Stimulated activated naive CD4-positive, alpha-beta T cell (primary cell): ENCODE results near the gene TMEM238L.
"Not testable (repeated sequence)": the region's sequence is repeated elsewhere in the genome, so short reads cannot be mapped to it uniquely, and the experiment has no call there.

ENCODE experiments used
- DNase-seq, 6 experiments: peaks; one replicate each; lab custom pipeline; 2025; lab: John Stamatoyannopoulos, UW

Gene TMEM238L, protein sequence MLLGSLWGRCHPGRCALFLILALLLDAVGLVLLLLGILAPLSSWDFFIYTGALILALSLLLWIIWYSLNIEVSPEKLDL

GRCh38 chr17:10803830-10804475 lies at the start of gene TMEM238L:
Gene TMEM238L (minus strand): TSS chr17:10804099. CDS start chr17:10803963, 136 bp downstream.
- no peak for DNase-seq

DNA sequence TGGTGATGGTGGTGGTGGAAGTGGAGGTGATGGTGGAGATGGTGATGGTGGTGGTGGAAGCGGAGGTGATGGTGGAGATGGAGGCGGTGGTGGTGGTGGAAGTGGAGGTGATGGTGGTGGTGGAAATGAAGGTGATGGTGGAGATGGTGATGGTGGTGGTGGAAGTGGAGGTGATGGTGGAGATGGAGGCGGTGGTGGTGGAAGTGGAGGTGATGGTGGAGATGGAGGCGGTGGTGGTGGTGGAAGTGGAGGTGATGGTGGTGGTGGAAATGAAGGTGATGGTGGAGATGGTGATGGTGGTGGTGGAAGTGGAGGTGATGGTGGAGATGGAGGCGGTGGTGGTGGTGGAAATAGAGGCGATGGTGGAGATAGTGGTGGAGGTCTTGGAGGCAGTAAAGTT lies 42.7 kb upstream of the TMEM238L start:
- not testable (repeated sequence) for DNase-seq

- no peak for DNase-seq
Measured at GRCh38 chr17:10845388-10845751, 41.5 kb upstream of the TMEM238L start.

DNA sequence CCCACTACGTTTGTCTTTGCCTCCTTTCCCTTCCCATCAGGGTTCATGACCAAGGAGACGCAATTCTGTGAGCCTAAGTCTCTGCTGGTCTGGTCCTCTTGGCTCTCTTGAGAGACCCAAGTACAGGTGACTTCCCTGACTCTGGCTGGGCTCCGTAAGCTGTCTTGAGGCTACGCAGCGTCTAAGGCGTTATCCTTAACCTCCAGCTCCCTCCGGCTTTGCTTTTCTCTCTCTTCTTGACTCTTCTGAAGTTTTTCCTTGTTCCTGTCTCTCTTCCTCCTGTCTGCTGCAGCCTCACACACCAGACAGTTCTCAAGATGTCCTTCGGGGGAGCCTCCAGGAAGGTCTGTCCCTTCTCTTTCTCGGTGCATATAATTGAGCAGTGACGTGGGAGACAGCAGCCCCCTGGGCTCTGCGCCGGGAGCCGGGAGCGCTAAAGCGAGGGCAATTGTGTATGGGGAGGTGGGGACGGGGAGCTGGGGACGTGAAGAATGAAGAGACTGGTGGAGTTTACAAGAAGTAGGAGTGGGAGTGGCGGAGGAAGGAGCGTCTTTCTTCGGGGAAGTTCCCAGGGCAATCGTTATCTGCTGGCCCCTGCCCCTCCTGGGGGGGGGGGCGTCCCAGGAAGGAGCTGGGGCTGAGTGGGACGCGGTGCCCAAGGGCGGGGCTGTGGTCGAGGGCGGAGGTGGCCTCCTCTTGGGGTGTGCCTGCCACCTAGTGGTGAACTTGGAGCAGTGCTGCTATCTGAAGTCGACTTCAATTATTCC lies 40.9 kb upstream of the TMEM238L start:
- peak; percentile 36 to 79 (median 58) for DNase-seq

- DNase-seq, result no peak
Measured at GRCh38 chr17:10843811-10844210, 39.9 kb upstream of the TMEM238L start.

GRCh38 chr17:10842658-10843057 lies 38.8 kb upstream of the TMEM238L start:
- no peak for DNase-seq

DNA sequence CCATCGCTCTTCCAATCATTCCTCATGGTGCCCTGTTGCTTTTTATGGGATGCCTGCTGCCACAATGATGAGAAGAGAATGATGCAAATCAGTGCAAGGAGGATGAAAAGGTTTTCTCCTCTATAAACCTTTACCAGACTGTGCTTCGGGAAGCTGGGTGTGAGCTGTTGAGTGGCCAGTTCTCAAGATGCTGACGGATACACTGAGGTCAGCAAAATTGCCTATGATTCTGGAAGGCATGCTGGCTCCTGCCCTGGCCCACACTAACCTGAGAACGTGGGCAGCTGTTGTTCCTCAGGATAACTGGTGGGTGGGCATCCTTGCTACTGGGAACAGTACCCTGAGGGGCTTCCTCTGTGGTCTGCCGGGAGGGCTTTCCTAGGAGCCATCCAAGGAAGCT lies 34.8 kb upstream of the TMEM238L start:
- DNase-seq, result no peak

DNA sequence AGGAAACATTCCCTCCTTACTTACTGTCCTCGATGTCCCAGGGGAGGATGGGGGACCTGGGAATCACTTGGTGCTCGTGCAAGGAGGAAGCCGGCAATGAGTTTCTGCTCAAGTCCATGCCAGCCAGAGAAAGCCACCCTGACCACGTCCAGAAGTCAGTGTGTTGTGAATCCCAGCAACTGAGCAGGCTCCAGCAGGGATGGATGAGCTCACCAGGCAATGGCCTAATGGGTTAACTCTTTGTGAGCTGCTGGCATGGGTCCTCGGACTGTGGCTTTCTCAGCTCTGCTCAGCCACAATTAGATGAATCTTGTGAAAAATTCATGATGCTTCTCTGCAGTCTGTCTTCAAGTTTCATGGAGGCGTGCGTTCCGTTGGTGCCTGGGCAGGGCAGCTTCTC lies 34.0 kb upstream of the TMEM238L start, which contains the start of gene PIRT:
Gene PIRT, minus strand, starts transcription at position 167 of the 400 bp plus-strand sequence. CDS start 12,442 bp downstream, outside the sequence.
- DNase-seq, result no peak

DNA sequence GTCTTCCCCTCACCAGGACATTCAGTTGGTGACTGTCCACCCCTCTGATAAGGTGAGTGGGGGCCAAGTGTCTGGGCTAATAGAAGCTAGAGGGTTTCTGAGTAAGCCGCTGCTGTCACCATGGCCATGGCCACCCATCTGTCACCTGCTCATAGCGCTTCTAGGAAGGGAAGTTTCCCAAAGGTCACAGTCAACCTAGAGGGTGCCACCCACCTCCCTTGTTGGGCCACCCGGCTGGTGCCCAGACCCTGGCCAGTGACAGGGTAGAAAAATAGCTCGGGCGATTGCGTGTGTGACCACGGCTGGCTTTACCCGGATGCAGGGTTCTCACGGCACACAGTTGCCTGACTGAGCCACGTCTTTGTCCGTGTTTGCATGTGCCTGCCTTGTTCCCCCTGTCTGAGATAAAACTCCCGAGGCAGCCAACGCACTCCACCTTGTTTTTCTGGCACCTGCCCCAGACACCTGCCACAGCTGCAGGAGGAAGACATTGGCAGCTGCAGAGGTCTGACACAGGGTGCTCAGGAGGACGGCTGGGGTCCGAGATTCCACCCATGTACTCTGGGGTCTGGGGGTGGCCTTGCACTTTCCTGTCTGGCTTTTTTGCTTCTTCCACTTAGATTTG lies 33.2 kb upstream of the TMEM238L start:
- no peak for DNase-seq

GRCh38 chr17:10836145-10836544 lies 32.2 kb upstream of the TMEM238L start:
- no peak for DNase-seq

GRCh38 chr17:10831696-10832095 lies 27.8 kb upstream of the TMEM238L start:
- DNase-seq, result no peak

GRCh38 chr17:10827898-10828552 lies 24.1 kb upstream of the TMEM238L start:
- no peak for DNase-seq

DNA sequence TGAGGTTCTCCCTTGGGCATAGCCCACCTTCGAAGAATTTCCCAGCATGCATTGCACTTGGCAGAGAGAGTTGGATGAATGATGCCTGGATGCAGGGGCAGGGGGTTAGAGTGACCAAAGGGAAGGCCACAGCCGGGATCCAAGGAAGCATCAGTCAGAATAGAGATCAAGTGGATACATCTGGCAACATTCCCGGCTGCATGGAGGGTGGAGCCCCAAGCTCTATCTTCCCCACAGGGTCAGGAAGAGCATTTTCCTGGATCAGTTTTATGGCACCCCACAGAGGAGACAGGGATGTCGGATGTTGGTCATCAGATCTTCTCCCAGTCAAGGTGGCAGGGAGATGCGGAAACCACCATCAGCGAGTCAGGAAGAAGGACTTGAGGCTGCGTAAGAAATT lies 21.0 kb upstream of the TMEM238L start:
- DNase-seq, result no peak

DNA sequence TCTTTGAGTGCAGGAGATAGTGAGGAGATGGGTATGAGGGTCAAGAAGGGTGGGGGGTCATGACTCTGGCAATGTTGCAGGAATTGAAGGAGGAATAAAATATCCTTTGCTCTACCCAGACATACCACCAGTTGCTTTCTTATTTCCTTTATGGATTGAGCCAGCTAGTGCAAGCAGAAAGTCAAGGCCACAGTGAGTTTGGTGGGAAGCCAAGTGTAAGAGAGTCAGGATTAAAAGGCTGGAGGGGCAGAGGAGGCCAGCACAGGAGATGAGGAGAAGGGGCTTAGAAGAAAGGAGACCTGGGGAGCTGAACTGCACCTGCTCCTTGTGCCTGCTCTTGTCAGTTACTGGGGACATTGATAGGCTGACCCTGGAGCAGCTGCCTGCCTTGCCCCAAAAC lies 17.9 kb upstream of the TMEM238L start:
- no peak for DNase-seq

- no peak for DNase-seq
Measured at GRCh38 chr17:10821054-10821453, 17.2 kb upstream of the TMEM238L start.

- DNase-seq, result no peak
Measured at GRCh38 chr17:10815319-10815718, 11.4 kb upstream of the TMEM238L start.

DNA sequence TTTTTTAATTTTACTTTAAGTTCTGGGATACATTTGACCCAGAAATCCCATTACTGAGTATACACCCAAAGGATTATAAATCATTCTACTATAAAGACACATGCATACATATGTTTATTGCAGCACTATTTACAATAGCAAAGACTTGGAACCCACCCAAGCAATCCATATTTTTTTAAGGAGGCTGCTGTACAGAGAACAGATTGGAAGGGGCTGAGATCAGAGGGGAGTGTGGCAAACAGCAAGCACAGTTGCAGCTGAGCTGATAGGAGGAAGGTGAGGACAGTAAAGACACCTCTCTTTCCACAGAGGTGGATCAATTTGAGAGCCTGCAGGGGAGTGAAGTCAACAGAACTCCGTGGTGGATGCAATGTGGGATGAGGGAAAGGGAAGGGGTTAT lies 10.2 kb upstream of the TMEM238L start:
- no peak for DNase-seq

- DNase-seq, result no peak
Measured at GRCh38 chr17:10812674-10813073, 8.8 kb upstream of the TMEM238L start.

- no peak for DNase-seq
Measured at GRCh38 chr17:10809605-10810004, 5.7 kb upstream of the TMEM238L start.

DNA sequence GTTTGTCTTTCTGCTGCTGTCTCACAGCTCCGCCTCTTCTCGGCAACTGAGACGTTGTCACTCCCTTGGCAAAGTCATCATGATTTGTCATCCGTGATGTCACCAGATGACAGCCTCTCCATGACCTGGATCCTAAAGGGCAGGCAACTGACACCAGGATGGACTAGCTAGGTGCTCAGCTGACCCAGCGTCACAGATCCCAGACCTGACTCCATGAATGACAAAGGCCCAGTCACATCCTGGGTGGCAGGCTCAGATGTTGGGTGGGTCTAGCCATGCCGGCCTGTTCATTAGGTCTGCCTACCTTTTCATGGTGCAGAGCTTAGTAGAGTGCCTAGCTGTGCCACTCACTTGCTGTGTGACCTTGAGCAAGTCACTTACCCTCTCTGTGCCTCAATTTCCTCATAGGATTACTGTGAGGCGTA lies 3.8 kb upstream of the TMEM238L start:
- no peak for DNase-seq

- no peak for DNase-seq
Measured at GRCh38 chr17:10806545-10807262, 2.8 kb upstream of the TMEM238L start.

- DNase-seq, result no peak
Measured at GRCh38 chr17:10805911-10806310, 2.0 kb upstream of the TMEM238L start.
